ENCODE results near the gene PAQR4. TPM values are rescaled to one million over a fixed set of nuclear protein-coding genes. Genes with fewer than 3 reads are reported as not detected.

Gene PAQR4
- total RNA-seq, 1 experiment from 2014 or later = 29.0 TPM

- no peak for DNase-seq (ENCODE audit: low spot score)
- in situ Hi-C loops (cut with HindIII; ENCODE audit: low sequenced_read_pairs) = no loop called here
Measured at GRCh38 chr16:3014971-3015370, 45.8 kb downstream of the PAQR4 start.

- in situ Hi-C loops (cut with HindIII; ENCODE audit: low sequenced_read_pairs) = no loop called here
- no peak for DNase-seq (ENCODE audit: low spot score)
Measured at GRCh38 chr16:3015865-3016521, 46.8 kb downstream of the PAQR4 start.

- no peak for DNase-seq (ENCODE audit: low spot score)
- in situ Hi-C loops (cut with HindIII; ENCODE audit: low sequenced_read_pairs) = no loop called here
Measured at GRCh38 chr16:3017344-3017743, 48.2 kb downstream of the PAQR4 start.

GRCh38 chr16:3017794-3018506 lies 48.8 kb downstream of the PAQR4 start, which contains the start of gene CLDN6:
Gene CLDN6, minus strand, starts transcription at chr16:3018183. Its CDS starts 2,162 bp downstream, at chr16:3016021.
- in situ Hi-C loops (cut with HindIII; ENCODE audit: low sequenced_read_pairs) = no loop called here
- DNase-seq (ENCODE audit: low spot score) = no peak

GRCh38 chr16:3019594-3020246 lies 50.6 kb downstream of the PAQR4 start:
- in situ Hi-C loops (cut with HindIII; ENCODE audit: low sequenced_read_pairs) = no loop called here
- DNase-seq (ENCODE audit: low spot score) = no peak

GRCh38 chr16:3020247-3020603 lies 51.1 kb downstream of the PAQR4 start, which contains the start of gene TNFRSF12A:
Gene TNFRSF12A, plus strand, starts transcription at chr16:3020368. Its CDS starts 30 bp downstream, at chr16:3020398.
- in situ Hi-C loops (cut with HindIII; ENCODE audit: low sequenced_read_pairs) = no loop called here
- peak; percentile 54 for DNase-seq (ENCODE audit: low spot score)

- in situ Hi-C loops (cut with HindIII; ENCODE audit: low sequenced_read_pairs) = no loop called here
- DNase-seq (ENCODE audit: low spot score) = peak; percentile 41
Measured at GRCh38 chr16:3020604-3021448, 51.7 kb downstream of the PAQR4 start.

- in situ Hi-C loops (cut with HindIII; ENCODE audit: low sequenced_read_pairs) = no loop called here
- DNase-seq (ENCODE audit: low spot score) = peak; percentile 69
Measured at GRCh38 chr16:3021449-3022207, 52.5 kb downstream of the PAQR4 start.

GRCh38 chr16:3022208-3022683 lies 53.1 kb downstream of the PAQR4 start:
- peak; percentile 62 for DNase-seq (ENCODE audit: low spot score)

GRCh38 chr16:3022684-3023414 lies 53.7 kb downstream of the PAQR4 start:
- in situ Hi-C loops (cut with HindIII; ENCODE audit: low sequenced_read_pairs) = no loop called here
- peak; percentile 24 for DNase-seq (ENCODE audit: low spot score)

More at GRCh38 chr16:3022208-3022683, 53.1 kb downstream of the PAQR4 start:
- in situ Hi-C loops (cut with HindIII; ENCODE audit: low sequenced_read_pairs) = no loop called here

Other genes with a start within 250 kb of the PAQR4 start
- gene PRSS27, start 249.1 kb upstream of the PAQR4 start, total RNA-seq (2014; rRNA removed; shearing (Covaris generic)) = 1.2 and 1.4 TPM in 2 replicates
- gene SRRM2, start 216.7 kb upstream of the PAQR4 start, total RNA-seq (2014; rRNA removed; shearing (Covaris generic)) = 23.0 and 44.7 TPM in 2 replicates
- gene ELOB, start 192.1 kb upstream of the PAQR4 start, total RNA-seq (2014; rRNA removed; shearing (Covaris generic)) = 178 and 250 TPM in 2 replicates
- gene PRSS33, start 181.8 kb upstream of the PAQR4 start, total RNA-seq (2014; rRNA removed; shearing (Covaris generic)) = 0.07 and 10.6 TPM in 2 replicates
- gene PRSS41, start 170.9 kb upstream of the PAQR4 start, total RNA-seq (2014; rRNA removed; shearing (Covaris generic)) = not detected in 2 replicates
- not detected in 2 replicates for gene PRSS21, start 152.1 kb upstream of the PAQR4 start, total RNA-seq (2014; rRNA removed; shearing (Covaris generic))
- not detected in 2 replicates for gene ZG16B, start 139.0 kb upstream of the PAQR4 start, total RNA-seq (2014; rRNA removed; shearing (Covaris generic))
- not detected in 2 replicates for gene PRSS22, start 111.2 kb upstream of the PAQR4 start, total RNA-seq (2014; rRNA removed; shearing (Covaris generic))
- gene FLYWCH2, start 86.1 kb upstream of the PAQR4 start, total RNA-seq (2014; rRNA removed; shearing (Covaris generic)) = 91.6 and 137 TPM in 2 replicates
- gene FLYWCH1, start 57.4 kb upstream of the PAQR4 start, total RNA-seq (2014; rRNA removed; shearing (Covaris generic)) = 51.8 and 52.7 TPM in 2 replicates
- gene KREMEN2, start 5.1 kb upstream of the PAQR4 start, total RNA-seq (2014; rRNA removed; shearing (Covaris generic)) = 64.8 and 80.7 TPM in 2 replicates
- 9.3 and 19.0 TPM in 2 replicates for gene PKMYT1, start 11.1 kb downstream of the PAQR4 start, total RNA-seq (2014; rRNA removed; shearing (Covaris generic))
- gene CLDN9, start 43.6 kb downstream of the PAQR4 start, total RNA-seq (2014; rRNA removed; shearing (Covaris generic)) = not detected in 2 replicates
- gene CLDN6, start 48.8 kb downstream of the PAQR4 start, total RNA-seq (2014; rRNA removed; shearing (Covaris generic)) = 1.7 and 2.7 TPM in 2 replicates
- 128 and 129 TPM in 2 replicates for gene TNFRSF12A, start 51.0 kb downstream of the PAQR4 start, total RNA-seq (2014; rRNA removed; shearing (Covaris generic))
- 55.9 and 59.3 TPM in 2 replicates for gene HCFC1R1, start 54.6 kb downstream of the PAQR4 start, total RNA-seq (2014; rRNA removed; shearing (Covaris generic))
- gene THOC6, start 54.7 kb downstream of the PAQR4 start, total RNA-seq (2014; rRNA removed; shearing (Covaris generic)) = 106 and 120 TPM in 2 replicates
- 1.1 and 1.2 TPM in 2 replicates for gene BICDL2, start 67.6 kb downstream of the PAQR4 start, total RNA-seq (2014; rRNA removed; shearing (Covaris generic))
- gene MMP25, start 77.2 kb downstream of the PAQR4 start, total RNA-seq (2014; rRNA removed; shearing (Covaris generic)) = 0.95 and 2.9 TPM in 2 replicates
- 17.4 and 22.8 TPM in 2 replicates for gene IL32, start 96.3 kb downstream of the PAQR4 start, total RNA-seq (2014; rRNA removed; shearing (Covaris generic))
- gene ZSCAN10, start 129.9 kb downstream of the PAQR4 start, total RNA-seq (2014; rRNA removed; shearing (Covaris generic)) = 11.2 and 17.3 TPM in 2 replicates
- 21.3 and 27.6 TPM in 2 replicates for gene ZNF205, start 143.2 kb downstream of the PAQR4 start, total RNA-seq (2014; rRNA removed; shearing (Covaris generic))
- 0.31 and 0.61 TPM in 2 replicates for gene ZNF213, start 165.7 kb downstream of the PAQR4 start, total RNA-seq (2014; rRNA removed; shearing (Covaris generic))
- not detected in 2 replicates for gene OR1F1, start 218.9 kb downstream of the PAQR4 start, total RNA-seq (2014; rRNA removed; shearing (Covaris generic))

Data from G401 (cell line).